HG02981 (cell line): ENCODE results near the gene JDP2.
"Not testable (repeated sequence)": the region's sequence is repeated elsewhere in the genome, so short reads cannot be mapped to it uniquely, and the experiment has no call there.

ENCODE experiments used
- ATAC-seq: cut with Tn5 transposase; IDR thresholded peaks from one replicate; pipeline ENCODE4 v1.9.1; 2021; ENCODE audit warnings: mild to moderate bottlenecking, moderate library complexity; ENCODE audit not compliant: unreplicated experiment

The JDP2 gene

GRCh38 chr14:75427482-75428229, at the start of gene JDP2:
Gene JDP2 (plus strand): TSS chr14:75428022. CDS start chr14:75437921, 9,899 bp downstream.
- ATAC-seq: peak; percentile 31

- ATAC-seq: no peak
These were observed 48.4 kb upstream of the JDP2 start for GRCh38 chr14:75379246-75379929.

GRCh38 chr14:75379930-75380270, 47.9 kb upstream of the JDP2 start:
- no peak for ATAC-seq

- ATAC-seq: no peak
These were observed 47.2 kb upstream of the JDP2 start for GRCh38 chr14:75380656-75381055.

GRCh38 chr14:75381642-75382041, 46.2 kb upstream of the JDP2 start:
- no peak for ATAC-seq

- not testable (repeated sequence) for ATAC-seq
These were observed 44.6 kb upstream of the JDP2 start for GRCh38 chr14:75383219-75383618.

GRCh38 chr14:75383721-75384120, 44.1 kb upstream of the JDP2 start:
- no peak for ATAC-seq

- no peak for ATAC-seq
These were observed 38.1 kb upstream of the JDP2 start for GRCh38 chr14:75389679-75390078.

- ATAC-seq: no peak
These were observed 37.6 kb upstream of the JDP2 start for GRCh38 chr14:75390183-75390582.

- ATAC-seq: no peak
These were observed 35.9 kb upstream of the JDP2 start for GRCh38 chr14:75391953-75392352.

GRCh38 chr14:75392686-75393641, 34.9 kb upstream of the JDP2 start:
- no peak for ATAC-seq

- no peak for ATAC-seq
These were observed 34.0 kb upstream of the JDP2 start for GRCh38 chr14:75393794-75394193.

- no peak for ATAC-seq
These were observed 32.0 kb upstream of the JDP2 start for GRCh38 chr14:75395862-75396261.

- no peak for ATAC-seq
These were observed 28.5 kb upstream of the JDP2 start for GRCh38 chr14:75399321-75399720.

- ATAC-seq: no peak
These were observed 27.7 kb upstream of the JDP2 start for GRCh38 chr14:75399843-75400775.

GRCh38 chr14:75401361-75401760, 26.5 kb upstream of the JDP2 start:
- ATAC-seq: no peak

- ATAC-seq: no peak
These were observed 24.9 kb upstream of the JDP2 start for GRCh38 chr14:75402867-75403413.

GRCh38 chr14:75404847-75405246, 23.0 kb upstream of the JDP2 start:
- no peak for ATAC-seq

GRCh38 chr14:75406102-75406501, 21.7 kb upstream of the JDP2 start:
- no peak for ATAC-seq

- ATAC-seq: no peak
These were observed 21.0 kb upstream of the JDP2 start for GRCh38 chr14:75406856-75407255.
